ENCODE measurements around the gene PNPLA1.

DNA sequence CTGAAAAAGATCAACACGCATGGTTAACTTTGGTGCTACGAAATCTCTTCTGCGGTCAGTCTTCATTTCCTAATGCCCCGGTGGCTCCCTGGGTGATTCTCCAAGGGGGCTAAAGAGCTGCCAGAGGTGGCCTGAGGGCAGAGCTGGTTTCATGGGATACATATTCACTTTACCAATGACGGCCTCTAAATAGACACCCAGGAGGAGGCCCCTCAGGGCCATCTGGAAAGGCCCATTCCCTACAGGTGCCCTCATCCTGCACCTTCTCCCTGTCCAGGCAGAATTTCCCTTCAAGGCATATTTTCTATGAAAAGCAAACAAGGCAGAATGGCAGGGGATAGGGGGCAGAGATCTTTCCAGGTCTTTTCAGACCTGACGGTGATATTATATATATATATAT, 54.3 kb downstream of the PNPLA1 start:
- TF ChIP-seq ZNF274 (IDR thresholded peaks at IDR 0.05; ENCODE audit: low read depth, low read length) (no peak), YY1 (IDR thresholded peaks at IDR 0.05; ENCODE audit: insufficient read depth, insufficient read length) (no peak), SUZ12 (IDR thresholded peaks at IDR 0.05; ENCODE audit: extremely low read depth, insufficient read depth, insufficient read length) (no peak)

Measured in NT2/D1 (cell line).